ENCODE measurements around the gene TMEM200A. TPM values are rescaled to one million over a fixed set of nuclear protein-coding genes. Genes with fewer than 3 reads are reported as not detected.

The TMEM200A gene
- total RNA-seq, 1 experiment from 2014 or later, result 22.9 TPM

GRCh38 chr6:130425537-130425936, 59.7 kb downstream of the TMEM200A start:
- Histone ChIP-seq H3K4me2 (ENCODE audit: low read length) (peak overlapping the region; percentile 68), H3K9me2 (ENCODE audit: insufficient read depth) (no peaks in the 10 kb centered on the region), H3K9ac (ENCODE audit: low read length) (no peak overlapping the region), H3K4me1 (ENCODE audit: control insufficient read depth in 1 of 2, insufficient read depth in 2 of 2, low read length in 2 of 2) (peaks cover 3 to 43% of the 10 kb centered on the region in 2 experiments; a peak in 3 of 4 replicates), H3K9me3 (ENCODE audit: control insufficient read depth in 1 of 2, insufficient read depth in 1 of 2, low read depth in 1 of 2, low read length in 2 of 2) (no peaks in the 10 kb centered on the region), H3K79me2 (ENCODE audit: insufficient read depth, low read length) (no peaks in the 10 kb centered on the region), H3K36me3 (ENCODE audit: control insufficient read depth in 1 of 2, insufficient read depth in 2 of 2, low read length in 2 of 2) (no peaks in the 10 kb centered on the region), H4K20me1 (ENCODE audit: insufficient read depth) (no peaks in the 10 kb centered on the region), H3K4me3 (replicated peaks in 1 of 2; ENCODE audit: low read depth in 1 of 2, low read length in 2 of 2) (peak overlapping the region in 1 of 2 experiments; percentile 18; a peak in 1 of 4 replicates), H3K27me3 (ENCODE audit: insufficient read depth, low read length) (no peaks in the 10 kb centered on the region), H2AFZ (ENCODE audit: low read depth, low read length, poor library complexity, severe bottlenecking) (no peak overlapping the region), H3K27ac (ENCODE audit: low read depth, low read length) (peak overlapping the region; percentile 31; the same call in 1 of the 2 replicates)
- DNase-seq (ENCODE audit: low read depth, low spot score) (no peak), ATAC-seq (no peak)
- TF ChIP-seq CBX3 (IDR thresholded peaks at IDR 0.05; ENCODE audit: low read depth), result no peak
- TF ChIP-seq EZH2phosphoT487 (IDR thresholded peaks at IDR 0.05; ENCODE audit: borderline replicate concordance), result no peak
- TF ChIP-seq EZH2 (IDR thresholded peaks at IDR 0.05), result no peak
- no peak for TF ChIP-seq ATF3 (IDR thresholded peaks at IDR 0.05)
- TF ChIP-seq SP1 (IDR thresholded peaks at IDR 0.05; ENCODE audit: low read depth), result no peak
- TF ChIP-seq YY1 (IDR thresholded peaks at IDR 0.05; ENCODE audit: extremely low read depth, insufficient replicate concordance, low read depth, low read length), result no peak
- no peak for TF ChIP-seq ZFX (IDR thresholded peaks at IDR 0.05)
- no peak for TF ChIP-seq REST (IDR thresholded peaks at IDR 0.05; ENCODE audit: low read depth)
- TF ChIP-seq SRF (IDR thresholded peaks at IDR 0.05; ENCODE audit: low read depth), result no peak
- no peak for TF ChIP-seq TCF7L2 (IDR thresholded peaks at IDR 0.05; ENCODE audit: borderline replicate concordance, extremely low read depth, insufficient read depth, insufficient read length)
- TF ChIP-seq FOSL1 (IDR thresholded peaks at IDR 0.05; ENCODE audit: low read depth), result no peak
- no peak for TF ChIP-seq ZBTB33 (IDR thresholded peaks at IDR 0.05; ENCODE audit: extremely low read depth, insufficient replicate concordance, low read length)
- ChIA-PET POLR2A (no interaction called here), RAD21 (ENCODE audit: low non-redundant PET in 1 of 2, low total read pairs in 2 of 2, uncharacterized antibody in 2 of 2, unreplicated experiment in 2 of 2) (no interaction called here), CTCF (no interaction called here)
- no TSS peak for BruUV-seq (replicated peaks)
- intact Hi-C loops (cut with micrococcal nuclease), result no loop called here
